ENCODE measurements around the gene ZNF268. TPM values are rescaled to one million over a fixed set of nuclear protein-coding genes. Genes with fewer than 3 reads are reported as not detected.
A peak's percentile ranks its signal among the peaks of the same experiment; 100 is the strongest.

The ZNF268 gene
- polyA plus RNA-seq (2012; ENCODE audit: missing spikeins), result 7.9 TPM

- TF ChIP-seq POLR2A (IDR thresholded peaks at IDR 0.05; ENCODE audit: low read depth, low read length), result peak; percentile 74; the same call in 1 of the 2 replicates
- no peak for TF ChIP-seq TAF1 (IDR thresholded peaks at IDR 0.05; ENCODE audit: borderline replicate concordance, low read depth, low read length)
- peak; percentile 80 for TF ChIP-seq POLR2AphosphoS5 (IDR thresholded peaks at IDR 0.05; ENCODE audit: low read depth, low read length)
- FAIRE-seq (peak; percentile 96), DNase-seq (ENCODE audit: insufficient read length) (peak; percentile 83)
Observed at GRCh38 chr12:133181238-133181959, at the start of gene ZNF268. ZNF268 (plus strand) TSS chr12:133181495; CDS start chr12:133181998, 503 bp downstream.

GRCh38 chr12:133135747-133136146 is 45.5 kb upstream of the ZNF268 start:
- FAIRE-seq, result no peak
- TF ChIP-seq TAF1 (IDR thresholded peaks at IDR 0.05; ENCODE audit: borderline replicate concordance, low read depth, low read length), result no peak
- no peak for TF ChIP-seq POLR2AphosphoS5 (IDR thresholded peaks at IDR 0.05; ENCODE audit: low read depth, low read length)
- TF ChIP-seq POLR2A (IDR thresholded peaks at IDR 0.05; ENCODE audit: low read depth, low read length), result no peak
- DNase-seq (ENCODE audit: insufficient read length), result no peak

- DNase-seq (ENCODE audit: insufficient read length), result no peak
- no peak for FAIRE-seq
- TF ChIP-seq POLR2AphosphoS5 (IDR thresholded peaks at IDR 0.05; ENCODE audit: low read depth, low read length) (no peak), TAF1 (IDR thresholded peaks at IDR 0.05; ENCODE audit: borderline replicate concordance, low read depth, low read length) (no peak), POLR2A (IDR thresholded peaks at IDR 0.05; ENCODE audit: low read depth, low read length) (no peak)
Observed at GRCh38 chr12:133145981-133146380, 35.3 kb upstream of the ZNF268 start.

- FAIRE-seq (peak; percentile 42), DNase-seq (ENCODE audit: insufficient read length) (no peak)
- TF ChIP-seq POLR2AphosphoS5 (IDR thresholded peaks at IDR 0.05; ENCODE audit: low read depth, low read length) (no peak), TAF1 (IDR thresholded peaks at IDR 0.05; ENCODE audit: borderline replicate concordance, low read depth, low read length) (no peak), POLR2A (IDR thresholded peaks at IDR 0.05; ENCODE audit: low read depth, low read length) (no peak)
Observed at GRCh38 chr12:133156125-133156690, 25.1 kb upstream of the ZNF268 start.

GRCh38 chr12:133165776-133166175 is 15.5 kb upstream of the ZNF268 start:
- DNase-seq (ENCODE audit: insufficient read length), result no peak
- FAIRE-seq, result no peak
- TF ChIP-seq POLR2A (IDR thresholded peaks at IDR 0.05; ENCODE audit: low read depth, low read length) (no peak), POLR2AphosphoS5 (IDR thresholded peaks at IDR 0.05; ENCODE audit: low read depth, low read length) (no peak), TAF1 (IDR thresholded peaks at IDR 0.05; ENCODE audit: borderline replicate concordance, low read depth, low read length) (no peak)

- FAIRE-seq (no peak), DNase-seq (ENCODE audit: insufficient read length) (no peak)
- TF ChIP-seq POLR2AphosphoS5 (IDR thresholded peaks at IDR 0.05; ENCODE audit: low read depth, low read length) (no peak), TAF1 (IDR thresholded peaks at IDR 0.05; ENCODE audit: borderline replicate concordance, low read depth, low read length) (no peak), POLR2A (IDR thresholded peaks at IDR 0.05; ENCODE audit: low read depth, low read length) (no peak)
Observed at GRCh38 chr12:133172491-133172890, 8.8 kb upstream of the ZNF268 start.

- TF ChIP-seq POLR2A (IDR thresholded peaks at IDR 0.05; ENCODE audit: low read depth, low read length) (no peak), POLR2AphosphoS5 (IDR thresholded peaks at IDR 0.05; ENCODE audit: low read depth, low read length) (no peak), TAF1 (IDR thresholded peaks at IDR 0.05; ENCODE audit: borderline replicate concordance, low read depth, low read length) (no peak)
- FAIRE-seq, result no peak
Observed at GRCh38 chr12:133174901-133175300, 6.4 kb upstream of the ZNF268 start.

GRCh38 chr12:133180669-133181068 is 626 bp upstream of the ZNF268 start:
- TF ChIP-seq TAF1 (IDR thresholded peaks at IDR 0.05; ENCODE audit: borderline replicate concordance, low read depth, low read length) (no peak), POLR2A (IDR thresholded peaks at IDR 0.05; ENCODE audit: low read depth, low read length) (no peak)
- no peak for FAIRE-seq
- DNase-seq (ENCODE audit: insufficient read length), result no peak

More at GRCh38 chr12:133174901-133175300, 6.4 kb upstream of the ZNF268 start:
- DNase-seq (ENCODE audit: insufficient read length), result no peak

- FAIRE-seq, result no peak
- DNase-seq (ENCODE audit: insufficient read length), result no peak
- TF ChIP-seq POLR2A (IDR thresholded peaks at IDR 0.05; ENCODE audit: low read depth, low read length), result no peak
- no peak for TF ChIP-seq POLR2AphosphoS5 (IDR thresholded peaks at IDR 0.05; ENCODE audit: low read depth, low read length)
- no peak for TF ChIP-seq TAF1 (IDR thresholded peaks at IDR 0.05; ENCODE audit: borderline replicate concordance, low read depth, low read length)
Observed at GRCh38 chr12:133190176-133190575, 8.9 kb downstream of the ZNF268 start.

- TF ChIP-seq POLR2AphosphoS5 (IDR thresholded peaks at IDR 0.05; ENCODE audit: low read depth, low read length) (no peak), TAF1 (IDR thresholded peaks at IDR 0.05; ENCODE audit: borderline replicate concordance, low read depth, low read length) (no peak), POLR2A (IDR thresholded peaks at IDR 0.05; ENCODE audit: low read depth, low read length) (no peak)
- FAIRE-seq (no peak), DNase-seq (ENCODE audit: insufficient read length) (no peak)
Observed at GRCh38 chr12:133192847-133193246, 11.6 kb downstream of the ZNF268 start.

GRCh38 chr12:133201888-133202287 is 20.6 kb downstream of the ZNF268 start:
- TF ChIP-seq POLR2AphosphoS5 (IDR thresholded peaks at IDR 0.05; ENCODE audit: low read depth, low read length), result no peak
- no peak for TF ChIP-seq TAF1 (IDR thresholded peaks at IDR 0.05; ENCODE audit: borderline replicate concordance, low read depth, low read length)
- no peak for TF ChIP-seq POLR2A (IDR thresholded peaks at IDR 0.05; ENCODE audit: low read depth, low read length)
- DNase-seq (ENCODE audit: insufficient read length) (no peak), FAIRE-seq (no peak)

Data from GM12892 (cell line).